SK-N-SH (cell line): Measurements from ENCODE around the gene DDO.

Source experiments
- CTCF ChIP-seq: fragments of 200-600 bp; sonication (generic); IDR thresholded peaks from 2 replicates; pipeline ENCODE4 v1.6.1; 2017; ENCODE audit warnings: antibody characterized with exemption, mild to moderate bottlenecking, moderate library complexity
- EZH2phosphoT487 ChIP-seq: fragments of 200-600 bp; sonication (generic); IDR thresholded peaks from 2 replicates; pipeline ENCODE4 v1.6.1; 2017; ENCODE audit warnings: low read depth, mixed run types, mild to moderate bottlenecking, antibody characterized with exemption, moderate library complexity, borderline replicate concordance
- MAX ChIP-seq: IDR thresholded peaks from 2 replicates; pipeline ENCODE4 v1.4.0; 2012; ENCODE audit warnings: low read depth
- MXI1 ChIP-seq: IDR thresholded peaks from 2 replicates; pipeline ENCODE4 v1.6.1; 2012; ENCODE audit warnings: mild to moderate bottlenecking, low read depth, low read length, improper control_type of control experiment
- RFX5 ChIP-seq: IDR thresholded peaks from 2 replicates; pipeline ENCODE4 v1.6.1; 2012; ENCODE audit warnings: mild to moderate bottlenecking, improper control_type of control experiment, low read length
- RXRA ChIP-seq: IDR thresholded peaks from 2 replicates; pipeline ENCODE4 v1.4.0; 2012; ENCODE audit warnings: low read depth, mild to moderate bottlenecking, borderline replicate concordance
- USF2 ChIP-seq: fragments of 150-350 bp; IDR thresholded peaks from 2 replicates; pipeline ENCODE4 v1.6.1; 2017; ENCODE audit warnings: antibody characterized with exemption, low read length, low read depth, borderline replicate concordance
- TF ChIP-seq, protein P1 (sequence below): IDR thresholded peaks from 2 replicates; pipeline ENCODE4 v1.6.1; 2012; ENCODE audit warnings: mild to moderate bottlenecking, low read depth, low read length, moderate library complexity

DNA sequence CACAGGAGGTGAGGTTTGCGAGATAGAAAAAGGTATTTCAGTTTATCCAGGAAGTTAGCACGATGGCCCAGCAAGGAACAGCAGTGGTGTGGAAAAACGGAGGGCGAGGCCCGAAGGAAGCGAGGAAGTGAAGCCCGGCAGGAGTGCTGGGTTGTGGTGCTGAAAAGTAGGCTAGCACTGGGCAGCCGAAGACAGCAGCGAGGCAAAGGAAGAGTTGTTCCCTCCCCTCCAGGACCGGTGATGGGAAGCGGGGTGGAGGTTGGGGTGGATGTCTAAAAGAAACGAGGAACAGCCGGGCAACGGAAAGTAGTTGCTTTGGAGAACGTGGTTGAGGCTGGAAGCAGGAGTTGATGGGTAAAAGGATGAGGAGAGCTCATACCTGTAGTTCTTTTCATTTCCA, 58.6 kb downstream of the DDO start:
- TF ChIP-seq CTCF (no peak), MXI1 (no peak), RFX5 (no peak), RXRA (no peak), EZH2phosphoT487 (no peak), MAX (no peak), USF2 (no peak)
- TF ChIP-seq, protein P1, sequence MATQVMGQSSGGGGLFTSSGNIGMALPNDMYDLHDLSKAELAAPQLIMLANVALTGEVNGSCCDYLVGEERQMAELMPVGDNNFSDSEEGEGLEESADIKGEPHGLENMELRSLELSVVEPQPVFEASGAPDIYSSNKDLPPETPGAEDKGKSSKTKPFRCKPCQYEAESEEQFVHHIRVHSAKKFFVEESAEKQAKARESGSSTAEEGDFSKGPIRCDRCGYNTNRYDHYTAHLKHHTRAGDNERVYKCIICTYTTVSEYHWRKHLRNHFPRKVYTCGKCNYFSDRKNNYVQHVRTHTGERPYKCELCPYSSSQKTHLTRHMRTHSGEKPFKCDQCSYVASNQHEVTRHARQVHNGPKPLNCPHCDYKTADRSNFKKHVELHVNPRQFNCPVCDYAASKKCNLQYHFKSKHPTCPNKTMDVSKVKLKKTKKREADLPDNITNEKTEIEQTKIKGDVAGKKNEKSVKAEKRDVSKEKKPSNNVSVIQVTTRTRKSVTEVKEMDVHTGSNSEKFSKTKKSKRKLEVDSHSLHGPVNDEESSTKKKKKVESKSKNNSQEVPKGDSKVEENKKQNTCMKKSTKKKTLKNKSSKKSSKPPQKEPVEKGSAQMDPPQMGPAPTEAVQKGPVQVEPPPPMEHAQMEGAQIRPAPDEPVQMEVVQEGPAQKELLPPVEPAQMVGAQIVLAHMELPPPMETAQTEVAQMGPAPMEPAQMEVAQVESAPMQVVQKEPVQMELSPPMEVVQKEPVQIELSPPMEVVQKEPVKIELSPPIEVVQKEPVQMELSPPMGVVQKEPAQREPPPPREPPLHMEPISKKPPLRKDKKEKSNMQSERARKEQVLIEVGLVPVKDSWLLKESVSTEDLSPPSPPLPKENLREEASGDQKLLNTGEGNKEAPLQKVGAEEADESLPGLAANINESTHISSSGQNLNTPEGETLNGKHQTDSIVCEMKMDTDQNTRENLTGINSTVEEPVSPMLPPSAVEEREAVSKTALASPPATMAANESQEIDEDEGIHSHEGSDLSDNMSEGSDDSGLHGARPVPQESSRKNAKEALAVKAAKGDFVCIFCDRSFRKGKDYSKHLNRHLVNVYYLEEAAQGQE: no peak
